Measurements from ENCODE around the gene SLC5A11. TPM values are rescaled to one million over a fixed set of nuclear protein-coding genes. Genes with fewer than 3 reads are reported as not detected.

SLC5A11 gene
- total RNA-seq, 1 experiment from 2014 or later = 0.22 TPM

- no peak overlapping the region for H4K91ac ChIP-seq (ENCODE audit: insufficient read length, low read depth, low read length)
- no peak overlapping the region for H2BK20ac ChIP-seq (ENCODE audit: low read depth, low read length, poor library complexity, severe bottlenecking)
- WGBS (ENCODE audit: extremely low coverage, insufficient read length, low lambda C conversion rate) = no CpG with 5 or more reads among the region's 7 CpGs
- Mint-ChIP-seq H3K9me3 (no peaks in the 10 kb centered on the region), H3K36me3 (ENCODE audit: insufficient read depth in 1 of 3, low read depth in 3 of 3) (peaks cover 51 to 90% (median 87%) of the 10 kb centered on the region in 3 experiments; a peak in 6 of 7 replicates), H3K4me3 (no peak overlapping the region), H3K27ac (no peak overlapping the region; a peak in 1 of 7 replicates), H3K4me1 (no peaks in the 10 kb centered on the region), H3K27me3 (ENCODE audit: low read depth) (no peaks in the 10 kb centered on the region; the same call in 1 of the 2 replicates)
- no peaks in the 10 kb centered on the region for H3K79me2 ChIP-seq (ENCODE audit: insufficient read depth, low read length)
- no peak overlapping the region for H4K8ac ChIP-seq (replicated peaks; ENCODE audit: insufficient read length, low read depth, low read length)
- no peaks in the 10 kb centered on the region for H4K20me1 ChIP-seq (ENCODE audit: control insufficient read depth, insufficient read depth, insufficient read length)
- H2BK5ac ChIP-seq (ENCODE audit: insufficient read length, low read length) = no peak overlapping the region
- no peak overlapping the region for H3K18ac ChIP-seq (ENCODE audit: insufficient read length, low read depth, low read length)
- no peak overlapping the region for H2BK15ac ChIP-seq (ENCODE audit: low read depth, low read length)
- H3K23me2 ChIP-seq (ENCODE audit: insufficient read length, low read depth, low read length, poor library complexity, severe bottlenecking) = no peaks in the 10 kb centered on the region
- H2BK120ac ChIP-seq (ENCODE audit: low read depth, low read length, poor library complexity, severe bottlenecking) = no peak overlapping the region
- no peak overlapping the region for H3K23ac ChIP-seq (ENCODE audit: insufficient read length, low read depth, low read length)
- no peak for TF ChIP-seq CTCF (conservative IDR thresholded peaks at IDR 0.05)
- H3K27ac ChIP-seq (ENCODE audit: insufficient read length, low read depth, low read length) = no peak overlapping the region
- no peaks in the 10 kb centered on the region for H3K27me3 ChIP-seq (ENCODE audit: insufficient read depth, low read length)
- no peak for DNase-seq
- H2BK12ac ChIP-seq (ENCODE audit: insufficient read length, low read depth, low read length) = no peak overlapping the region
- H3K4me1 ChIP-seq (ENCODE audit: insufficient read depth, low read length) = no peaks in the 10 kb centered on the region
- no peak overlapping the region for H3K4me2 ChIP-seq (ENCODE audit: insufficient read depth, insufficient read length, low read length)
- H3T11ph ChIP-seq (ENCODE audit: low read length) = no peak overlapping the region
- H3K4ac ChIP-seq (ENCODE audit: low read depth, low read length) = no peak overlapping the region
- H3K79me1 ChIP-seq (ENCODE audit: insufficient read depth, low read depth, low read length, poor library complexity, severe bottlenecking) = no peaks in the 10 kb centered on the region
- no peak overlapping the region for H2AFZ ChIP-seq (ENCODE audit: low read length)
- H3K14ac ChIP-seq (ENCODE audit: insufficient read depth, low read length) = no peak overlapping the region
- no peak overlapping the region for H2AK5ac ChIP-seq (ENCODE audit: insufficient read length, low read length)
- H3K9me3 ChIP-seq (ENCODE audit: control insufficient read depth, low read depth, low read length) = no peaks in the 10 kb centered on the region
- no peak overlapping the region for H3K9ac ChIP-seq (ENCODE audit: extremely low read depth, insufficient read length, low read length)
- H3K56ac ChIP-seq (ENCODE audit: insufficient read length, low read depth, low read length) = no peak overlapping the region
- no peak overlapping the region for H4K5ac ChIP-seq (ENCODE audit: insufficient read length, low read depth, low read length)
Observed at GRCh38 chr16:24815021-24815420, 30.7 kb upstream of the SLC5A11 start.

Data from H9 (cell line).